Stimulated activated CD4-positive, alpha-beta T cell treated with anti-CD3 and anti-CD28 coated beads, Interleukin-12 subunit alpha, Interleukin-12 subunit beta, amount 100 ng/mL, for 48 hours (primary cell): ENCODE data around the gene TREM1.

Experiments used
- DNase-seq, 3 donors: peaks; one replicate each; pipeline ENCODE4 v3.0.0-alpha.2; 2020; ENCODE audit warnings: low read depth in 2 of 3, low spot score in 1 of 3

The TREM1 gene

GRCh38 chr6:41286544-41287346 lies at the start of gene TREM1:
Gene TREM1, minus strand, starts transcription at chr6:41286682. Its CDS starts 27 bp downstream, at chr6:41286655.
- DNase-seq: peak in 1 of 3 donors; percentile 17

- DNase-seq: no peak
These were observed 49.5 kb upstream of the TREM1 start for GRCh38 chr6:41335943-41336342.

GRCh38 chr6:41335296-41335695 lies 48.8 kb upstream of the TREM1 start, which contains the start of gene NCR2:
Gene NCR2, plus strand, starts transcription at chr6:41335608. Its CDS starts 269 bp downstream, at chr6:41335877.
- DNase-seq: no peak

- DNase-seq: no peak
These were observed 48.1 kb upstream of the TREM1 start for GRCh38 chr6:41334482-41335040.

GRCh38 chr6:41332842-41333736 lies 46.6 kb upstream of the TREM1 start:
- DNase-seq: no peak

GRCh38 chr6:41332241-41332640 lies 45.8 kb upstream of the TREM1 start:
- no peak for DNase-seq

- no peak for DNase-seq
These were observed 45.1 kb upstream of the TREM1 start for GRCh38 chr6:41331401-41332150.

GRCh38 chr6:41327177-41327576 lies 40.7 kb upstream of the TREM1 start:
- no peak for DNase-seq

- DNase-seq: no peak
These were observed 39.6 kb upstream of the TREM1 start for GRCh38 chr6:41326092-41326491.

GRCh38 chr6:41325446-41326066 lies 39.1 kb upstream of the TREM1 start:
- DNase-seq: no peak

- DNase-seq: no peak
These were observed 34.7 kb upstream of the TREM1 start for GRCh38 chr6:41321183-41321582.

- peak; percentile 72 to 77 (median 76) for DNase-seq
These were observed 32.4 kb upstream of the TREM1 start for GRCh38 chr6:41318654-41319565.

GRCh38 chr6:41318261-41318653 lies 31.8 kb upstream of the TREM1 start:
- DNase-seq: no peak

GRCh38 chr6:41315943-41316620 lies 29.6 kb upstream of the TREM1 start:
- DNase-seq: no peak

- no peak for DNase-seq
These were observed 28.7 kb upstream of the TREM1 start for GRCh38 chr6:41315203-41315602.

GRCh38 chr6:41306187-41306854 lies 19.8 kb upstream of the TREM1 start:
- peak in 2 of 3 donors; percentile 20 to 48 for DNase-seq

GRCh38 chr6:41302638-41303037 lies 16.2 kb upstream of the TREM1 start:
- no peak for DNase-seq

- no peak for DNase-seq
These were observed 12.5 kb upstream of the TREM1 start for GRCh38 chr6:41298785-41299502.
